NCI-H1417 (cell line): ENCODE data around the gene NELFE.
A peak's percentile ranks its signal among the peaks of the same experiment; 100 is the strongest.
"Not testable (repeated sequence)": the region's sequence is repeated elsewhere in the genome, so short reads cannot be mapped to it uniquely, and the experiment has no call there.

Source experiments
- DNase-seq, 3 experiments: peaks; one replicate each; lab custom pipeline; 2025; lab: John Stamatoyannopoulos, UW

The NELFE gene

GRCh38 chr6:31919624-31920303 is 39.0 kb downstream of the NELFE start:
- DNase-seq, result no peak

GRCh38 chr6:31918069-31918720 is 40.6 kb downstream of the NELFE start:
- DNase-seq, result no peak

- DNase-seq, result no peak
Observed at GRCh38 chr6:31915756-31916155, 43.0 kb downstream of the NELFE start.

GRCh38 chr6:31915351-31915750 is 43.4 kb downstream of the NELFE start:
- no peak for DNase-seq

GRCh38 chr6:31911826-31912585 is 46.8 kb downstream of the NELFE start:
- DNase-seq, result no peak

- not testable (repeated sequence) for DNase-seq
Observed at GRCh38 chr6:31909298-31909697, 49.5 kb downstream of the NELFE start.

- peak in 1 of 3 experiments; percentile 6 for DNase-seq
Observed at GRCh38 chr6:31908791-31909190, 50.0 kb downstream of the NELFE start.

- DNase-seq, result not testable (repeated sequence)
Observed at GRCh38 chr6:31908255-31908654, 50.5 kb downstream of the NELFE start.

GRCh38 chr6:31907158-31907813 is 51.5 kb downstream of the NELFE start:
- no peak for DNase-seq

GRCh38 chr6:31906727-31907126 is 52.0 kb downstream of the NELFE start:
- DNase-seq, result not testable (repeated sequence)

GRCh38 chr6:31906122-31906521 is 52.6 kb downstream of the NELFE start:
- no peak for DNase-seq

GRCh38 chr6:31905041-31905440 is 53.7 kb downstream of the NELFE start:
- DNase-seq, result no peak

GRCh38 chr6:31903957-31904356 is 54.8 kb downstream of the NELFE start:
- DNase-seq, result no peak
